Epithelial cell of esophagus (primary cell): Measurements from ENCODE around the gene COQ8B.

Experiments used
- DNase-seq: peaks from one replicate; pipeline ENCODE4 v3.0.0; 2010; ENCODE audit warnings: low read depth
- H3K4me3 ChIP-seq: 2 replicates; pipeline ENCODE4 v1.5.1; 2011; ENCODE audit warnings: mild to moderate bottlenecking, low read length, control low read depth
- CTCF ChIP-seq: IDR thresholded peaks from 2 replicates; pipeline ENCODE4 v1.5.1; 2011; ENCODE audit warnings: low read depth, mild to moderate bottlenecking, low read length, control low read depth, inconsistent platforms; ENCODE audit not compliant: insufficient read depth; ENCODE audit errors: missing control alignments

COQ8B gene

DNA sequence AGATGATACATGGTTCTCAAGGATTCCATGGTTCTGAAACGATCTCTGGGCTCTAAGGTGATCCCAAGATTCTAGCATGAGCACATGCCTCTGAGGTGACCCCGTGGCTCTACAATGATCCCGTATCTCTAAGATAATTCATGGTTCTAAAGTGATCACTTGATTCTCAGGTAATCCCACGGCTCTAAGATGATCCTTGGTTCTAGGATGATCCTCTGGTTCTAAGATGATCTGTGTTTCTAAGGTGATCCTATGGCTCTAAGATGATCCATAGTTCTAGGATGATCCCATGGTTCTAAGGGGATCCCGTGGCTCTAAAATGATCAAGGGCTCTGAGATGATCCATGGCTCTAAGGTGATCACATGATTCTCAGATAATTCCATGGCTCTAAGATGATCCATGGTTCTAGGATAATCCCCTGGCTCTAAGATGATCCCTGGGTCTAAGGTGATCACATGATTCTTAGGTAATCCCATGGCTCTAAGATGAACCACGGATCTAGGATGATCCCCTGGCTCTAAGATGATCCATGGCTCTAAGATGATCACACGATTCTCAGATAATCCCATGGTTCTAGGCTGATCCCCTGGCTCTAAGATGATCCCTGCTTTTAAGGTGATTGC, 47.6 kb downstream of the COQ8B start:
- TF ChIP-seq CTCF, result no peak
- no peak for DNase-seq

GRCh38 chr19:40667602-40668001, 49.1 kb downstream of the COQ8B start:
- TF ChIP-seq CTCF, result no peak
- H3K4me3 ChIP-seq, result no peak overlapping the region
- no peak for DNase-seq

More for the DNA sequence above, 47.6 kb downstream of the COQ8B start:
- no peak overlapping the region for H3K4me3 ChIP-seq

DNA sequence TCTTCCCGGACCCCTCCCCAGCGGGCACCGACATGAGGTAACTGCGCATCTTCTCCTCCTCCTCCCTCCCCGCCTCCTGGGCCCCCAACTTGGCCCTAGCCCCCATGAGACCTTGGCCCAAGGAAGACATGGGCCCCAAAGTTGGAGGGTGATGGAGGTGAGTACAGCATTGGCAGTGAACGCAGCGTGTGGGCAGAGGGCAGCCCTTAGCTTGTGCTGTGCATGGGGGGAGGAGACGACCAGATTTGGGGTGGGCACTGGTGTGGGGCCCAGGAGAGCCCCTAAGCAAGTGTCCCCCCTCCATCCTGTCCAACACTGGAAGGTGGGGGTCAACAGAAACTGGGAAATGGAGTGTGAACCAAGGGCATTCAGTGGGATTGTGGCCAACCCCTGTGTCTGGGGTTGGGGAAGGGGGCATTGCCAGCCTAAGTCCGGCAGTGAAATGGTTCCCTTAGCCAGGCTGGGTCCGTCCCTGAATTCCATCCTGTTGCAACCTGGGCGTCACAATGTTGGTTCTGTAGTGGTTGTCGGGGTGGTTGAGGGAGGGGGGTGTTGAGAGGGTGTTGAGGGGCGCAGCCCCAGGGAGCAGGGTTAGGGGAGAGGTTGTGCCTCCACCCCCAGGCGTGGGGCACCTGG, 49.8 kb downstream of the COQ8B start:
- no peak overlapping the region for H3K4me3 ChIP-seq
- no peak for TF ChIP-seq CTCF
- no peak for DNase-seq

GRCh38 chr19:40663695-40664692, 52.7 kb downstream of the COQ8B start:
- no peak for TF ChIP-seq CTCF
- peak overlapping the region; percentile 48 for H3K4me3 ChIP-seq
- no peak for DNase-seq

GRCh38 chr19:40662925-40663694, 53.6 kb downstream of the COQ8B start:
- peak; percentile 83 for DNase-seq
- H3K4me3 ChIP-seq, result peak overlapping the region; percentile 48
- no peak for TF ChIP-seq CTCF

DNA sequence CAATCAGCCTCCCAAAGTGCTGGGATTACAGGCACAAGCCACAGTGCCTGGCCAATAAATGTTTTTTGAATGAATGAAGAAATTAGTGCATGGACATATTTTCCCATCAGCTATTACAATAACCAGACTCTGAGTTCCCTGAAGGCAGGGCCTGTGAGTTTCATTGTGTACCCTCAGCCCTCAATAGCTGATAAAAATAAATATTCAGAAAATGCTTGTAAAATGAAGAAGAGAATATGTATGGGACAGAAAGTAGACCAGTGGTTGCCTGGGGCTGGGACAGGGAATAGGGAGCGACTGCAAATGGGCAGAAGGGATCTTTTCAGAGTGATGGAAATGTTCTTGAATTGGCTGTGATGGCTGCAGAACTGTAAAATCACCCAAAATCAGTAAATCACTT, 55.1 kb downstream of the COQ8B start:
- H3K4me3 ChIP-seq, result no peak overlapping the region
- no peak for TF ChIP-seq CTCF
- no peak for DNase-seq
